Smooth muscle cell of trachea (primary cell): ENCODE measurements around the gene BTBD9. TPM values are rescaled to one million over a fixed set of nuclear protein-coding genes. Genes with fewer than 3 reads are reported as not detected.

Source experiments
- total RNA-seq: library from RNA; depleted of rRNA; stranded (reverse); fragments of >200 nt; gene quantifications from 2 replicates; pipeline ENCODE4 v1.2.1, GENCODE V29; 2014

Gene BTBD9
- total RNA-seq, result 15.2 and 19.3 TPM in 2 replicates

DNA sequence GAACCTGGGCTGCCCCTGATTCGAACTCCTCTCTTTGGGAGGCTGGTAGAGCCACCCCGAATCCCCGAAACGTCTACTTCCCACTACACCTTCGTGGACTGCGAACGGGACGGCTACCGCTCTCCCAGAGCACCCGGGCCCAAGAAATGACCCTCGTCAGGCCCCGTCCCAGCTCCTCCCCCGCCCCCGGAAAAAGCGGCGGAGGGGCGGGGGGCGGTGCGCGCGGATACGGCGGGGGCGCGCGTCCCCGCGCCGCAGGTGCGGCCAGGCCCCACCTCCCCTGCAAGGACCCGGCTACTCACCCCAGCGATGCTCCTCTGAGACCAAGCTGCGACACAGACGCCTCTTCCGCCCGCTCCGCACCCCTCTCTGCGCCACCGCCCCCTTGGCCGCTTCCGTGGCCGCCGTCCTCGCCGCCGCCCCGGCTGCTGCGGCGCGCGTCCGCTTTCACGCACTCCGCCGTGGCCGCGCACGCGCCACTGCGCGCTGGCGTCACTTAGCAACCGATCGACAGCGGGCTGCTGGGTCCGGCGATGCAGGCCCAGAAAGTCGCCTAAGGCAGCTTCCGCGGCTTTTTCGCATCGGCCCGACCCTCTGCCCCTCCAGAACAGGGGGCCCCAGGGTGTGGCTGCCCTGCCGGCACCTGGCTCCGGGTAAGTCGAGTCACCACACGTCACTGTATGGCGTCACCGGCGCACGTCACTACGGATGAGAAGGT, at the start of gene BTBD9:
Gene BTBD9 (minus strand): TSS at position 432 of the 718 bp plus-strand sequence.

Other genes with a start within 250 kb of the BTBD9 start
- 96.9 and 174 TPM in 2 replicates for gene GLO1, start 63.2 kb upstream of the BTBD9 start, total RNA-seq
- gene DNAH8, start 75.4 kb upstream of the BTBD9 start, total RNA-seq, result 0.17 and 0.44 TPM in 2 replicates